SK-N-MC (cell line): ENCODE data around the gene AXIN1.

Experiments
- EZH2 ChIP-seq: fragments of 200-600 bp; sonication (generic); IDR thresholded peaks from one replicate; pipeline ENCODE4 v1.6.1; 2017; ENCODE audit warnings: antibody characterized with exemption
- FOXP2 ChIP-seq: optimal IDR thresholded peaks from 2 replicates; pipeline ENCODE3; 2011; ENCODE audit warnings: mild to moderate bottlenecking, moderate library complexity; ENCODE audit not compliant: insufficient read depth; ENCODE audit errors: extremely low read length, control extremely low read depth
- POLR2AphosphoS5 ChIP-seq: IDR thresholded peaks from 2 replicates; pipeline ENCODE4 v1.6.1; 2012; ENCODE audit warnings: mild to moderate bottlenecking, low read depth, low read length, borderline replicate concordance

GRCh38 chr16:342455-343213 lies 9.9 kb downstream of the AXIN1 start:
- TF ChIP-seq EZH2 (no peak), POLR2AphosphoS5 (no peak), FOXP2 (no peak)
